Measurements from ENCODE around the gene HNRNPF. TPM values are rescaled to one million over a fixed set of nuclear protein-coding genes. Genes with fewer than 3 reads are reported as not detected.

The HNRNPF gene
- total RNA-seq, 1 experiment from 2014 or later = 423 TPM

DNA sequence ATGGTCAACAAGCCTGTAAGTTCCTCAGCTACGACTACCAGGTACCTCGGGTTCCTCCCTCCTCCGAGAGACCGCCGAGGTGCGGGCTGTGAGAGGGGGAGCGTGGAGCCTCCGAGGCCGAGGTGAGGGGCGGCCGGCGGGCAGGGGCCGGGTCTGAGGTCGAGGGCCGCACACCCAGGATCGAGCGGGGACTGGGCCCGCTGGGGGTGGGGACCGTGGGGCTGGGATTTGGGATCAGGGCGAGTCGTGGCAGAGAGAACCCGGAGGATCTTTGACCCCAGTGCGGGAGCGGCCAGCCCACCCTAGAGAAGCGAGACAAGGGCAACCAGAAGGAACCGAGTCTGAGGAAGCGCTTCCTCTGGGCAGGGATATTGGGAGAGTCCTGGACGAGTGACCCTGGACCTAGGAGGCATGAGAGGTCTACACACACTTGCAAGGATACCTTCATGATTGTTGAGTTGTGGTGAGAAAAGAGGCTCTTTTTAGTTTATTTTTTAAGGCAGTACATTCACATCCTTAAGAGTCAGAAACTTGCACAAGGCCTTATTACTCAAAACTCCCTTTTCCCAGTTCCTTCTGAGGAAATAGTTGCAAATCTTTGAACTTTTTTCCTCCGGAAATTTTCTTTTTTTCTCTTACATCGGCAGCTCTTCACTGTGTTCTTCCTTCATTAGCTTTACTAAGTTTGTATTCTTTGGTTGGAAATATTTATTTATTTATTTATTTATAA, 28.3 kb upstream of the HNRNPF start:
- CTCF ChIA-PET = interaction anchor here (0.5 to 1.1 kb wide), 4 partner anchors 41 to 172 kb away, joined by 3 to 8 read pairs (median 4); no protein-coding TSS in a partner anchor
- peaks cover 10% of the 10 kb centered on the region; the same call in 1 of the 2 replicates for H3K4me1 ChIP-seq
- H3K4me3 ChIP-seq (ENCODE audit: low read depth, low read length) = peak overlapping the region; percentile 87
- H3K9me3 ChIP-seq = no peaks in the 10 kb centered on the region
- Mint-ChIP-seq H3K27me3 (ENCODE audit: insufficient read depth, unreplicated experiment) (no peaks in the 10 kb centered on the region), H3K27ac (ENCODE audit: unreplicated experiment) (peak overlapping the region; percentile 98), H3K9me3 (ENCODE audit: unreplicated experiment) (no peaks in the 10 kb centered on the region), H3K36me3 (ENCODE audit: insufficient read depth, unreplicated experiment) (peaks cover 13% of the 10 kb centered on the region), H3K4me1 (ENCODE audit: low read depth, unreplicated experiment) (no peaks in the 10 kb centered on the region), H3K4me3 (ENCODE audit: unreplicated experiment) (peak overlapping the region; percentile 97)
- POLR2A ChIA-PET = interaction anchor here (1.1 to 2.5 kb wide), 5 partner anchors 17 to 41 kb away, joined by 4 to 40 read pairs (median 11); partner anchors contain the start of gene HNRNPF
- H3K27me3 ChIP-seq (replicated peaks; ENCODE audit: control insufficient read depth, insufficient read depth, low read length) = no peaks in the 10 kb centered on the region
- TSS peak; percentile 60 for BruUV-seq (replicated peaks)
- intact Hi-C loops (cut with micrococcal nuclease; ENCODE audit: unreplicated experiment) = no loop called here
- DNase-seq = no peak
- no peaks in the 10 kb centered on the region for H3K36me3 ChIP-seq (ENCODE audit: control insufficient read depth, insufficient read depth, low read length)
- TF ChIP-seq, protein P1, sequence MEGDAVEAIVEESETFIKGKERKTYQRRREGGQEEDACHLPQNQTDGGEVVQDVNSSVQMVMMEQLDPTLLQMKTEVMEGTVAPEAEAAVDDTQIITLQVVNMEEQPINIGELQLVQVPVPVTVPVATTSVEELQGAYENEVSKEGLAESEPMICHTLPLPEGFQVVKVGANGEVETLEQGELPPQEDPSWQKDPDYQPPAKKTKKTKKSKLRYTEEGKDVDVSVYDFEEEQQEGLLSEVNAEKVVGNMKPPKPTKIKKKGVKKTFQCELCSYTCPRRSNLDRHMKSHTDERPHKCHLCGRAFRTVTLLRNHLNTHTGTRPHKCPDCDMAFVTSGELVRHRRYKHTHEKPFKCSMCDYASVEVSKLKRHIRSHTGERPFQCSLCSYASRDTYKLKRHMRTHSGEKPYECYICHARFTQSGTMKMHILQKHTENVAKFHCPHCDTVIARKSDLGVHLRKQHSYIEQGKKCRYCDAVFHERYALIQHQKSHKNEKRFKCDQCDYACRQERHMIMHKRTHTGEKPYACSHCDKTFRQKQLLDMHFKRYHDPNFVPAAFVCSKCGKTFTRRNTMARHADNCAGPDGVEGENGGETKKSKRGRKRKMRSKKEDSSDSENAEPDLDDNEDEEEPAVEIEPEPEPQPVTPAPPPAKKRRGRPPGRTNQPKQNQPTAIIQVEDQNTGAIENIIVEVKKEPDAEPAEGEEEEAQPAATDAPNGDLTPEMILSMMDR (IDR thresholded peaks at IDR 0.05; ENCODE audit: insufficient read depth in 1 of 2, low read depth in 1 of 2, low read length in 1 of 2, severe bottlenecking in 1 of 2, unreplicated experiment in 1 of 2) = no peak

DNA sequence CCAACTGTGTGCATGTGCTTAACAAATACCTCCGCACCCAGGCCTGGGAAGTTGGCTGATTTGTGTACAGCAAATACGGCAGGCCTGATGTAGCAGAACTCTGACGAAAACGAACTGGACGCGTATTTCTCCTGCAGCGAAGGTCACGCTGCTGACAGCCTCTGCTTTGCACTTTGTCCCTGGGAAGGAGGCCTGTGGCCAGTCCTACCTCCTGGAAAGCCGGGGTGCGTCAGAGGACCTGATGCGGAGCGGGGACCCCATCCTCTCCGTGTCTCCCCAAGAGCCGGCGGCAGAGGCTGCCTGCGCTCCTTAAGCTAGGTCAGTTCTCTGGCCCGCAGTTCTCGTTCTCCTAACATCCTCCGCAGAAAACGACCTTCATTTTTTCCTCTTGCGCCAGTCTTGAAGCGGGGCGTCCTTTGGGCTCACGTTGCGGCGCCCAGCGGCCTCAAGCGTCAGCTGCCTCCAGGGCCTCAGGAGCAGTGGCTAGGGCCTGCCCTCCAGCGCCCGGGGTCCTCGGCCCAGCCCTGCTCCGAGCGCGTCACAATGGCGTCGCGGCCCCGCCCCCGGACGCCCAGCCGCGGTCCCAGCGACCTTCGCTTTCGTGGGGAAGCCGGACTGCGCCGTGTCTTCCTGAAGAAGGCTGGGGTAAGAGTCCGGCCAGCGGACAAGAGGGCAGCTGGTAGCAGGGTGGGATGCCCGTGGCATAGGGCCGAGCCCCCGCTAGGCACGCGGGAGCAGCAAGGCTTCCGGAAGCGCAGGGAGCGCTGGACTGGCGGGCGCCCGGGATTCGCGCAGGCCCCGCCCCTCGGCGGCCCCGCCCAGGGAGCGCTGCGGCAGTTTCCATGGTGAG, 27.5 kb upstream of the HNRNPF start, which contains the start of gene ZNF487:
Gene ZNF487 (plus strand): TSS at position 821 of the 850 bp plus-strand sequence. CDS start 38,703 bp downstream, outside the sequence.
- CTCF ChIA-PET = interaction anchor here (0.5 to 1.1 kb wide), 5 partner anchors 11 to 171 kb away, joined by 3 to 8 read pairs (median 4); no protein-coding TSS in a partner anchor
- H3K9me3 Mint-ChIP-seq (ENCODE audit: unreplicated experiment) = no peaks in the 10 kb centered on the region
- Histone ChIP-seq H3K4me3 (ENCODE audit: low read depth, low read length) (peak within 1 kb of the TSS; percentile 87), H3K36me3 (ENCODE audit: control insufficient read depth, insufficient read depth, low read length) (no peaks in the 10 kb centered on the region), H3K27me3 (replicated peaks; ENCODE audit: control insufficient read depth, insufficient read depth, low read length) (no peaks in the 10 kb centered on the region), H3K4me1 (peaks cover 10% of the 10 kb centered on the region; the same call in 1 of the 2 replicates), H3K9me3 (no peaks in the 10 kb centered on the region)
- no peaks in the 10 kb centered on the region for H3K27me3 Mint-ChIP-seq (ENCODE audit: insufficient read depth, unreplicated experiment)
- peak within 1 kb of the TSS; percentile 97 for H3K4me3 Mint-ChIP-seq (ENCODE audit: unreplicated experiment)
- intact Hi-C loops (cut with micrococcal nuclease; ENCODE audit: unreplicated experiment) = loop anchor here (1.0 kb wide), 3 partner anchors 15 to 40 kb away; partner anchors contain the start of gene HNRNPF
- BruUV-seq (replicated peaks) = TSS peak; percentile 96
- POLR2A ChIA-PET = interaction anchor here (0.5 to 2.5 kb wide), 6 partner anchors 16 to 143 kb away, joined by 4 to 40 read pairs (median 10); partner anchors contain the start of gene HNRNPF
- H3K4me1 Mint-ChIP-seq (ENCODE audit: low read depth, unreplicated experiment) = no peaks in the 10 kb centered on the region
- H3K27ac Mint-ChIP-seq (ENCODE audit: unreplicated experiment) = peak within 1 kb of the TSS; percentile 98
- peaks cover 13% of the 10 kb centered on the region for H3K36me3 Mint-ChIP-seq (ENCODE audit: insufficient read depth, unreplicated experiment)
- peak; percentile 94 to 98 for DNase-seq
- TF ChIP-seq, protein P1 (IDR thresholded peaks at IDR 0.05; ENCODE audit: insufficient read depth in 1 of 2, low read depth in 1 of 2, low read length in 1 of 2, severe bottlenecking in 1 of 2, unreplicated experiment in 1 of 2) = peak in 1 of 2 experiments; percentile 62
